ENCODE data around the gene OR4E1.
A peak's percentile ranks its signal among the peaks of the same experiment; 100 is the strongest.

Gene OR4E1, protein sequence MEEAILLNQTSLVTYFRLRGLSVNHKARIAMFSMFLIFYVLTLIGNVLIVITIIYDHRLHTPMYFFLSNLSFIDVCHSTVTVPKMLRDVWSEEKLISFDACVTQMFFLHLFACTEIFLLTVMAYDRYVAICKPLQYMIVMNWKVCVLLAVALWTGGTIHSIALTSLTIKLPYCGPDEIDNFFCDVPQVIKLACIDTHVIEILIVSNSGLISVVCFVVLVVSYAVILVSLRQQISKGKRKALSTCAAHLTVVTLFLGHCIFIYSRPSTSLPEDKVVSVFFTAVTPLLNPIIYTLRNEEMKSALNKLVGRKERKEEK

DNA sequence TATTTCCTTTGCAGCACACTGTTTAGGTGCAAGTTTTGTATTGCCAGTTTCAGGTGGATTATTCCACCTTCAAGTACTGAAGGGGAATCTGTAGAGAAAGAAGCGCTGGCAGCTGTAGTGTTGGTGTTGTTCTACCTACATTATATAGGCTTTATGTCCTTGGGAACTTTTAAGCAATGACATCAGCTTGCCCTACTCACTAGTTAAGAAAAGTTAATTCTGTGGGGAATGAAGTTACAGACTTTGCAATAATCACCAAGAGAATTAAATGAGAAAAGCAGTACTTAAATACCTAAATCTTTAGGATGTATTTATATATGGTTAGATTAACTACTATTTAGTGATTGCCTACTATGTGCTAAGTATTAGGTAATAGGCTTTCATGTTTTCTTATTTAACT, at the start of gene OR4E1:
TSS of gene OR4E1 (minus strand) at position 101 of the 400 bp plus-strand sequence. CDS start 2,883 bp downstream, outside the sequence.
- Histone ChIP-seq H3K4me3 (IDR thresholded peaks at IDR 0.05; ENCODE audit: insufficient read depth, low read depth, low read length) (no peak within 1 kb of the TSS), H3K9ac (no peak within 1 kb of the TSS), H4K20me1 (ENCODE audit: insufficient read depth) (no peaks in the 10 kb centered on the region), H3K27me3 (ENCODE audit: insufficient read depth, low read depth) (no peaks in the 10 kb centered on the region), H3K4me1 (ENCODE audit: low read depth, poor library complexity, severe bottlenecking) (no peaks in the 10 kb centered on the region), H2AFZ (ENCODE audit: low read depth) (no peak within 1 kb of the TSS), H3K27ac (no peak within 1 kb of the TSS), H3K36me3 (ENCODE audit: insufficient read depth) (no peaks in the 10 kb centered on the region), H3K79me2 (ENCODE audit: insufficient read depth, low read depth) (no peaks in the 10 kb centered on the region), H3K4me2 (no peak within 1 kb of the TSS)
- TF ChIP-seq, protein P1, sequence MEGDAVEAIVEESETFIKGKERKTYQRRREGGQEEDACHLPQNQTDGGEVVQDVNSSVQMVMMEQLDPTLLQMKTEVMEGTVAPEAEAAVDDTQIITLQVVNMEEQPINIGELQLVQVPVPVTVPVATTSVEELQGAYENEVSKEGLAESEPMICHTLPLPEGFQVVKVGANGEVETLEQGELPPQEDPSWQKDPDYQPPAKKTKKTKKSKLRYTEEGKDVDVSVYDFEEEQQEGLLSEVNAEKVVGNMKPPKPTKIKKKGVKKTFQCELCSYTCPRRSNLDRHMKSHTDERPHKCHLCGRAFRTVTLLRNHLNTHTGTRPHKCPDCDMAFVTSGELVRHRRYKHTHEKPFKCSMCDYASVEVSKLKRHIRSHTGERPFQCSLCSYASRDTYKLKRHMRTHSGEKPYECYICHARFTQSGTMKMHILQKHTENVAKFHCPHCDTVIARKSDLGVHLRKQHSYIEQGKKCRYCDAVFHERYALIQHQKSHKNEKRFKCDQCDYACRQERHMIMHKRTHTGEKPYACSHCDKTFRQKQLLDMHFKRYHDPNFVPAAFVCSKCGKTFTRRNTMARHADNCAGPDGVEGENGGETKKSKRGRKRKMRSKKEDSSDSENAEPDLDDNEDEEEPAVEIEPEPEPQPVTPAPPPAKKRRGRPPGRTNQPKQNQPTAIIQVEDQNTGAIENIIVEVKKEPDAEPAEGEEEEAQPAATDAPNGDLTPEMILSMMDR (conservative IDR thresholded peaks at IDR 0.05; ENCODE audit: low read depth, low read length), result no peak

DNA sequence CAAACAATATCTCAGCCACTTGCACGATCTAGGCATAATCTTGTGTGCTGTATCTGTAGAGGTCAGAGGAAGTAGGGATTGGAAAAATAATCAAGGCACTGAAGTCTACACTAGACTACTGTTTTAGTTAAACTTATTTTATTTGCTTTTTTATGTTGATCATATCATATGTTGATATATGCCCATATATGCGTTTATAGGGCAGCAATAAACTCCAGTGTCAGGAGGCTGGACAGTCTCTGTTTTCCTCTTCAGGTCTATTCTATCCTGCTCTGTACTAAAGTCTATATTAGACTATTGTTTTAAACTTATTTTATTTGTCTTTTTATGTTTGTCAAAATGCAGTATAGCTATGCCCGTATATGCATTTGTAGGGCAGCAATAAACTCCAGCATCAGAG, 47.9 kb upstream of the OR4E1 start:
- Histone ChIP-seq H3K4me1 (ENCODE audit: low read depth, poor library complexity, severe bottlenecking) (peaks cover 46% of the 10 kb centered on the region), H2AFZ (ENCODE audit: low read depth) (no peak overlapping the region; the same call in 1 of the 2 replicates), H3K27me3 (ENCODE audit: insufficient read depth, low read depth) (no peaks in the 10 kb centered on the region), H3K36me3 (ENCODE audit: insufficient read depth) (no peaks in the 10 kb centered on the region), H3K4me3 (IDR thresholded peaks at IDR 0.05; ENCODE audit: insufficient read depth, low read depth, low read length) (no peak overlapping the region), H3K27ac (peak overlapping the region; percentile 97; the same call in 1 of the 2 replicates), H3K79me2 (ENCODE audit: insufficient read depth, low read depth) (no peaks in the 10 kb centered on the region), H4K20me1 (ENCODE audit: insufficient read depth) (no peaks in the 10 kb centered on the region), H3K9ac (no peak overlapping the region), H3K4me2 (peak overlapping the region; percentile 98; the same call in 1 of the 2 replicates)
- TF ChIP-seq, protein P1 (conservative IDR thresholded peaks at IDR 0.05; ENCODE audit: low read depth, low read length), result no peak

DNA sequence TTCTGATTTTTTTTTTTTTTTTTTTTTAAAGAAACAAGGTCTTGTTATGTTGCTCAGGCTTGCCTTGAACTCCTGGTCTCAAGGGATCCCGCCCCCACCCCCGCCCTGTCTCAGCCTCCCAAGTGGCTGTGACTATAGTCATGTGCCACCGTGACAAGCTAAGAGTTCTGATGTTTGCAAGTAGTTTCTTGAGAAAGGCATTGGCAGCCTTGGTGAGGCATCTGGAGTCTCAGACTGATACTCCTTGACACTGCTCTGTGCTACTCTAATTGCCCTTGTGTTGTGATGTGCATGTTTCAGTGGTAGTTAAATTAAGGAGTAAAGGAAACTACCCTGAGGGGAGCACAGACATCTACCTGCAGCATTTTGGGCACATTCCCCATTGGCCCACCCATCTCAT, 46.2 kb upstream of the OR4E1 start:
- Histone ChIP-seq H3K4me2 (no peak overlapping the region), H3K79me2 (ENCODE audit: insufficient read depth, low read depth) (no peaks in the 10 kb centered on the region), H2AFZ (ENCODE audit: low read depth) (no peak overlapping the region), H3K9ac (no peak overlapping the region), H3K4me1 (ENCODE audit: low read depth, poor library complexity, severe bottlenecking) (peaks cover 46% of the 10 kb centered on the region), H3K36me3 (ENCODE audit: insufficient read depth) (no peaks in the 10 kb centered on the region), H3K27ac (no peak overlapping the region), H3K27me3 (ENCODE audit: insufficient read depth, low read depth) (no peaks in the 10 kb centered on the region), H3K4me3 (IDR thresholded peaks at IDR 0.05; ENCODE audit: insufficient read depth, low read depth, low read length) (no peak overlapping the region), H4K20me1 (ENCODE audit: insufficient read depth) (no peaks in the 10 kb centered on the region)
- TF ChIP-seq, protein P1 (conservative IDR thresholded peaks at IDR 0.05; ENCODE audit: low read depth, low read length), result no peak

DNA sequence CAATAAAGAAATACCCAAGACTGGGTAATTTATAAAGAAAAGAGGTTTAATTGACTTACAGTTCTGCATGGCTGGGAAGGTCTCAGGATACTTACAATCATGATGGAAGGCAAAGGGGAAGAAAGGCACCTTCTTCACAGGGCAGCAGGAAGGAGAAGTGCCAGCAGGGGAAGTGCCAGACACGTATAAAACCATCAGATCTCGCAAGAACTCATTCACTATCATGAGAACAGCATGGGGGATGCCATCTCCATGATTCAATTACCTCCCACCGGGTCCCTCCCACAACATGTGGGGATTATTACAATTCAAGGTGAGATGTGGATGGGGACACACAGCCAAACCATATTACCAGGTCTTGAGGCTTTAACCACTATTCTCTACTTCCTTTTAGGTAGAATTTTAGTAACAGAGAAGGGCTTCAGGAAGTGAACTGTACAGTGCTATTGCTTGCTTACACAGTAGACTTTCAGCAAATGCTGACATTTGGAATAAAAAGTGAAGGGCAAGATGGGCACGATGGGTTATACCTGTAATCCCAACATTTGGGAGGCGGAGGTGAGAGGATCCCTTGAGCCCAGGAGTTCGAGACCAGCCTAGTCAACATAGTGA, 40.8 kb upstream of the OR4E1 start:
- TF ChIP-seq, protein P1 (conservative IDR thresholded peaks at IDR 0.05; ENCODE audit: low read depth, low read length), result no peak
- H4K20me1 ChIP-seq (ENCODE audit: insufficient read depth), result no peaks in the 10 kb centered on the region
- H3K4me2 ChIP-seq, result no peak overlapping the region
- H3K27ac ChIP-seq, result no peak overlapping the region
- H3K27me3 ChIP-seq (ENCODE audit: insufficient read depth, low read depth), result no peaks in the 10 kb centered on the region
- no peak overlapping the region for H3K4me3 ChIP-seq (IDR thresholded peaks at IDR 0.05; ENCODE audit: insufficient read depth, low read depth, low read length)
- H3K4me1 ChIP-seq (ENCODE audit: low read depth, poor library complexity, severe bottlenecking), result no peaks in the 10 kb centered on the region
- no peak overlapping the region for H3K9ac ChIP-seq
- H2AFZ ChIP-seq (ENCODE audit: low read depth), result no peak overlapping the region
- H3K79me2 ChIP-seq (ENCODE audit: insufficient read depth, low read depth), result no peaks in the 10 kb centered on the region
- no peaks in the 10 kb centered on the region for H3K36me3 ChIP-seq (ENCODE audit: insufficient read depth)
